ENCODE measurements around the gene MSH2.

DNA sequence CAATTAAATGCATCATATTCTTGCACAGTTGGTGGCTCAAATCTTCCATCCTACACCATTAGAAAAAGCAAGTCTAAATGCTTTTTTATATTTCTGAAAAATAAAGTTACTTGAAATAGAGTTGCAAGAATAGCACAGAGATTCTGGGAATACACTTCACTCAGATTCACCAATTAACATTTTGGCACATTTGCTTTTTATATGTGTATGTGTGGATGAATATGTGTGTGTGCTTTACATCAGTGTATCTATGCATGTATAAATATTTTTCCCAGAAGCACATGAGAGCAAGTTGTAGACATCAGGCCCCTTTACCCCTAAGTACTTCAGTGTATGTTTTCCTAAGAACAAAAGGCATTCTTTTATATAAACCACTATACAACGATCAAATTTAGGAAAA, 27.6 kb upstream of the MSH2 start:
- TF ChIP-seq, protein P1, sequence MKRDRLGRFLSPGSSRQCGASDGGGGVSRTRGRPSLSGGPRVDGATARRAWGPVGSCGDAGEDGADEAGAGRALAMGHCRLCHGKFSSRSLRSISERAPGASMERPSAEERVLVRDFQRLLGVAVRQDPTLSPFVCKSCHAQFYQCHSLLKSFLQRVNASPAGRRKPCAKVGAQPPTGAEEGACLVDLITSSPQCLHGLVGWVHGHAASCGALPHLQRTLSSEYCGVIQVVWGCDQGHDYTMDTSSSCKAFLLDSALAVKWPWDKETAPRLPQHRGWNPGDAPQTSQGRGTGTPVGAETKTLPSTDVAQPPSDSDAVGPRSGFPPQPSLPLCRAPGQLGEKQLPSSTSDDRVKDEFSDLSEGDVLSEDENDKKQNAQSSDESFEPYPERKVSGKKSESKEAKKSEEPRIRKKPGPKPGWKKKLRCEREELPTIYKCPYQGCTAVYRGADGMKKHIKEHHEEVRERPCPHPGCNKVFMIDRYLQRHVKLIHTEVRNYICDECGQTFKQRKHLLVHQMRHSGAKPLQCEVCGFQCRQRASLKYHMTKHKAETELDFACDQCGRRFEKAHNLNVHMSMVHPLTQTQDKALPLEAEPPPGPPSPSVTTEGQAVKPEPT (CRISPR knock-in tag; IDR thresholded peaks at IDR 0.05; ENCODE audit: low read depth): no peak
- TF ChIP-seq ZBTB8A (CRISPR knock-in tag; IDR thresholded peaks at IDR 0.05; ENCODE audit: borderline replicate concordance, low read depth): no peak
- TF ChIP-seq JUN (CRISPR knock-in tag; IDR thresholded peaks at IDR 0.05): no peak
- TF ChIP-seq NFYB (CRISPR knock-in tag; IDR thresholded peaks at IDR 0.05): no peak
- TF ChIP-seq CHD4 (IDR thresholded peaks at IDR 0.05; ENCODE audit: borderline replicate concordance, low read length): no peak
- no peak for TF ChIP-seq ZZZ3 (CRISPR knock-in tag; IDR thresholded peaks at IDR 0.05; ENCODE audit: borderline replicate concordance)
- TF ChIP-seq U2AF2 (IDR thresholded peaks at IDR 0.05; ENCODE audit: low read depth, low read length): no peak
- no peak for TF ChIP-seq DPF2 (CRISPR knock-in tag; IDR thresholded peaks at IDR 0.05; ENCODE audit: borderline replicate concordance, low read depth)
- TF ChIP-seq, protein P2, sequence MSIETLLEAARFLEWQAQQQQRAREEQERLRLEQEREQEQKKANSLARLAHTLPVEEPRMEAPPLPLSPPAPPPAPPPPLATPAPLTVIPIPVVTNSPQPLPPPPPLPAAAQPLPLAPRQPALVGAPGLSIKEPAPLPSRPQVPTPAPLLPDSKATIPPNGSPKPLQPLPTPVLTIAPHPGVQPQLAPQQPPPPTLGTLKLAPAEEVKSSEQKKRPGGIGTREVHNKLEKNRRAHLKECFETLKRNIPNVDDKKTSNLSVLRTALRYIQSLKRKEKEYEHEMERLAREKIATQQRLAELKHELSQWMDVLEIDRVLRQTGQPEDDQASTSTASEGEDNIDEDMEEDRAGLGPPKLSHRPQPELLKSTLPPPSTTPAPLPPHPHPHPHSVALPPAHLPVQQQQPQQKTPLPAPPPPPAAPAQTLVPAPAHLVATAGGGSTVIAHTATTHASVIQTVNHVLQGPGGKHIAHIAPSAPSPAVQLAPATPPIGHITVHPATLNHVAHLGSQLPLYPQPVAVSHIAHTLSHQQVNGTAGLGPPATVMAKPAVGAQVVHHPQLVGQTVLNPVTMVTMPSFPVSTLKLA (IDR thresholded peaks at IDR 0.05): no peak
- no peak for TF ChIP-seq TCF7L2 (IDR thresholded peaks at IDR 0.05; ENCODE audit: low read depth, low read length)
- TF ChIP-seq, protein P3, sequence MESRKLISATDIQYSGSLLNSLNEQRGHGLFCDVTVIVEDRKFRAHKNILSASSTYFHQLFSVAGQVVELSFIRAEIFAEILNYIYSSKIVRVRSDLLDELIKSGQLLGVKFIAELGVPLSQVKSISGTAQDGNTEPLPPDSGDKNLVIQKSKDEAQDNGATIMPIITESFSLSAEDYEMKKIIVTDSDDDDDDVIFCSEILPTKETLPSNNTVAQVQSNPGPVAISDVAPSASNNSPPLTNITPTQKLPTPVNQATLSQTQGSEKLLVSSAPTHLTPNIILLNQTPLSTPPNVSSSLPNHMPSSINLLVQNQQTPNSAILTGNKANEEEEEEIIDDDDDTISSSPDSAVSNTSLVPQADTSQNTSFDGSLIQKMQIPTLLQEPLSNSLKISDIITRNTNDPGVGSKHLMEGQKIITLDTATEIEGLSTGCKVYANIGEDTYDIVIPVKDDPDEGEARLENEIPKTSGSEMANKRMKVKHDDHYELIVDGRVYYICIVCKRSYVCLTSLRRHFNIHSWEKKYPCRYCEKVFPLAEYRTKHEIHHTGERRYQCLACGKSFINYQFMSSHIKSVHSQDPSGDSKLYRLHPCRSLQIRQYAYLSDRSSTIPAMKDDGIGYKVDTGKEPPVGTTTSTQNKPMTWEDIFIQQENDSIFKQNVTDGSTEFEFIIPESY (CRISPR knock-in tag; IDR thresholded peaks at IDR 0.05): no peak
- TF ChIP-seq ZNF589 (CRISPR knock-in tag; conservative IDR thresholded peaks at IDR 0.05): no peak
- no peak for TF ChIP-seq CEBPZ (IDR thresholded peaks at IDR 0.05; ENCODE audit: low read length)
- no peak for TF ChIP-seq ZNF317 (CRISPR knock-in tag; IDR thresholded peaks at IDR 0.05)
